H1 (cell line): ENCODE measurements around the gene TRAF3. TPM values are rescaled to one million over a fixed set of nuclear protein-coding genes. Genes with fewer than 3 reads are reported as not detected.

Source experiments
- BACH1 ChIP-seq: IDR thresholded peaks from 2 replicates; pipeline ENCODE4 v1.6.1; 2012; ENCODE audit warnings: low read length, improper control_type of control experiment
- E2F6 ChIP-seq: IDR thresholded peaks from 2 replicates; pipeline ENCODE4 v1.6.1; 2012; ENCODE audit warnings: inconsistent platforms
- RNF2 ChIP-seq: fragments of 200-900, 300-1000 bp; sonication (generic); IDR thresholded peaks from 2 replicates; pipeline ENCODE4 v1.7.1; 2016; ENCODE audit warnings: borderline replicate concordance, low read depth, mild to moderate bottlenecking, antibody characterized with exemption, low read length; ENCODE audit not compliant: poor library complexity, severe bottlenecking; ENCODE audit errors: missing control alignments
- RXRA ChIP-seq: IDR thresholded peaks from 2 replicates; pipeline ENCODE4 v1.6.1; 2011; ENCODE audit warnings: low read depth, mild to moderate bottlenecking, low read length, moderate library complexity; ENCODE audit not compliant: insufficient read depth
- SIX5 ChIP-seq: IDR thresholded peaks from 2 replicates; pipeline ENCODE4 v1.6.1; 2011; ENCODE audit warnings: mild to moderate bottlenecking, low read depth, low read length
- polyA plus RNA-seq, 7 experiments: library from polyadenylated mRNA; depleted of rRNA in 3 of 7; stranded (reverse) in 5 of 7; unstranded in 2 of 7; fragments of >200 nt in 5 of 7; fragments of 200-250 nt in 2 of 7; gene quantifications; 1 replicate in 5 of 7; 2 replicates in 1 of 7; 4 replicates in 1 of 7; pipeline versions ENCODE4 v1.2.1 to v1.2.3, GENCODE V29; 2011 to 2013; ENCODE audit warnings: missing spikeins in 2 of 7, mixed read lengths in 2 of 7
- total RNA-seq: library from RNA; stranded (reverse); fragmentation: NEBNext Ultra II Directional; extraction: Animal tissue kit (Norgen Biotek cat#: 25700); gene quantifications from 2 replicates; pipeline ENCODE4 v1.2.1, GENCODE V29; 2021

Gene TRAF3
- total and polyA plus RNA-seq, 2 of the 8 experiments (the other 6 are each of a cell fraction or from before 2014, with no cell fraction given), result 5.8 to 12.1 TPM

GRCh38 chr14:102891556-102891955 lies 114.3 kb downstream of the TRAF3 start (continued):
- TF ChIP-seq BACH1 (no peak), RNF2 (no peak), E2F6 (no peak), RXRA (no peak), SIX5 (no peak)
